ENCODE measurements around the gene APOOL. TPM values are rescaled to one million over a fixed set of nuclear protein-coding genes. Genes with fewer than 3 reads are reported as not detected.
"Not testable (repeated sequence)": the region's sequence is repeated elsewhere in the genome, so short reads cannot be mapped to it uniquely, and the experiment has no call there.

APOOL gene
- polyA plus RNA-seq, 1 experiment = 2.5 TPM

- POLR2A ChIA-PET = no interaction called here
- no peak for DNase-seq (ENCODE audit: low read depth)
- no peaks in the 10 kb centered on the region for H3K36me3 ChIP-seq (ENCODE audit: control insufficient read depth, insufficient read depth, low read length)
- no peak for TF ChIP-seq CTCF (IDR thresholded peaks at IDR 0.05; ENCODE audit: insufficient read depth, low read depth, low read length)
- H3K27me3 ChIP-seq (ENCODE audit: control insufficient read depth, insufficient read depth, low read length) = no peaks in the 10 kb centered on the region
- no peak overlapping the region for H3K4me3 ChIP-seq (ENCODE audit: low read depth, low read length)
- CTCF ChIA-PET = no interaction called here
Observed at GRCh38 chrX:85001344-85001743, 2.3 kb upstream of the APOOL start.

- no peaks in the 10 kb centered on the region for H3K36me3 ChIP-seq (ENCODE audit: control insufficient read depth, insufficient read depth, low read length)
- no peak for DNase-seq (ENCODE audit: low read depth)
Observed at GRCh38 chrX:85004255-85004654, 578 bp downstream of the APOOL start.

GRCh38 chrX:85012098-85012497 is 8.4 kb downstream of the APOOL start:
- Histone ChIP-seq H3K4me3 (ENCODE audit: low read depth, low read length) (no peak overlapping the region), H3K36me3 (ENCODE audit: control insufficient read depth, insufficient read depth, low read length) (no peaks in the 10 kb centered on the region), H3K27me3 (ENCODE audit: control insufficient read depth, insufficient read depth, low read length) (no peaks in the 10 kb centered on the region)
- POLR2A ChIA-PET = no interaction called here
- no peak for TF ChIP-seq CTCF (IDR thresholded peaks at IDR 0.05; ENCODE audit: insufficient read depth, low read depth, low read length)
- DNase-seq (ENCODE audit: low read depth) = no peak
- CTCF ChIA-PET = no interaction called here

More at GRCh38 chrX:85004255-85004654, 578 bp downstream of the APOOL start:
- ChIA-PET CTCF (no interaction called here), POLR2A (no interaction called here)
- H3K27me3 ChIP-seq (ENCODE audit: control insufficient read depth, insufficient read depth, low read length) = no peaks in the 10 kb centered on the region
- no peak for TF ChIP-seq CTCF (IDR thresholded peaks at IDR 0.05; ENCODE audit: insufficient read depth, low read depth, low read length)
- H3K4me3 ChIP-seq (ENCODE audit: low read depth, low read length) = peak overlapping the region; percentile 70

GRCh38 chrX:85015351-85015750 is 11.7 kb downstream of the APOOL start:
- H3K36me3 ChIP-seq (ENCODE audit: control insufficient read depth, insufficient read depth, low read length); H3K4me3 ChIP-seq (ENCODE audit: low read depth, low read length); H3K27me3 ChIP-seq (ENCODE audit: control insufficient read depth, insufficient read depth, low read length); DNase-seq (ENCODE audit: low read depth); CTCF ChIA-PET; POLR2A ChIA-PET: not testable (repeated sequence)

GRCh38 chrX:85017721-85018120 is 14.0 kb downstream of the APOOL start:
- Histone ChIP-seq H3K36me3 (ENCODE audit: control insufficient read depth, insufficient read depth, low read length) (no peaks in the 10 kb centered on the region), H3K4me3 (ENCODE audit: low read depth, low read length) (no peak overlapping the region), H3K27me3 (ENCODE audit: control insufficient read depth, insufficient read depth, low read length) (no peaks in the 10 kb centered on the region)
- no peak for DNase-seq (ENCODE audit: low read depth)
- ChIA-PET POLR2A (no interaction called here), CTCF (no interaction called here)
- TF ChIP-seq CTCF (IDR thresholded peaks at IDR 0.05; ENCODE audit: insufficient read depth, low read depth, low read length) = no peak

GRCh38 chrX:85018471-85018870 is 14.8 kb downstream of the APOOL start:
- ChIA-PET POLR2A (no interaction called here), CTCF (no interaction called here)
- H3K36me3 ChIP-seq (ENCODE audit: control insufficient read depth, insufficient read depth, low read length) = no peaks in the 10 kb centered on the region
- no peak for DNase-seq (ENCODE audit: low read depth)
- H3K4me3 ChIP-seq (ENCODE audit: low read depth, low read length) = no peak overlapping the region
- no peak for TF ChIP-seq CTCF (IDR thresholded peaks at IDR 0.05; ENCODE audit: insufficient read depth, low read depth, low read length)
- H3K27me3 ChIP-seq (ENCODE audit: control insufficient read depth, insufficient read depth, low read length) = no peaks in the 10 kb centered on the region

Measured in BJ (cell line).